NB4 (cell line): Measurements from ENCODE around the gene ANO10.
A peak's percentile ranks its signal among the peaks of the same experiment; 100 is the strongest.

ENCODE experiments used
- DNase-seq: peaks from one replicate; pipeline ENCODE4 v3.0.0; 2010; ENCODE audit warnings: low read depth
- H3K4me3 ChIP-seq: one replicate; pipeline ENCODE4 v1.5.1; 2011; ENCODE audit warnings: mild to moderate bottlenecking, low read depth, low read length, moderate library complexity
- MYC ChIP-seq: IDR thresholded peaks from 2 replicates; pipeline ENCODE4 v1.6.1; 2011; ENCODE audit warnings: low read depth, low read length
- POLR2A ChIP-seq: IDR thresholded peaks from 2 replicates; pipeline ENCODE4 v1.6.1; 2011; ENCODE audit warnings: mild to moderate bottlenecking; ENCODE audit not compliant: insufficient read length; ENCODE audit errors: extremely low read depth
- TF ChIP-seq, protein P1 (sequence below): IDR thresholded peaks from 2 replicates; pipeline ENCODE4 v1.6.1; 2011; ENCODE audit warnings: low read depth, low read length
- TF ChIP-seq, protein P2 (sequence below): IDR thresholded peaks from one replicate; pipeline ENCODE4 v1.5.1; 2012; ENCODE audit warnings: low read depth, low read length

The ANO10 gene

GRCh38 chr3:43378066-43378935, 243.5 kb downstream of the ANO10 start:
- DNase-seq = peak; percentile 52
- TF ChIP-seq, protein P1, sequence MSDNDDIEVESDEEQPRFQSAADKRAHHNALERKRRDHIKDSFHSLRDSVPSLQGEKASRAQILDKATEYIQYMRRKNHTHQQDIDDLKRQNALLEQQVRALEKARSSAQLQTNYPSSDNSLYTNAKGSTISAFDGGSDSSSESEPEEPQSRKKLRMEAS = no peak
- TF ChIP-seq POLR2A = no peak
- TF ChIP-seq, protein P2, sequence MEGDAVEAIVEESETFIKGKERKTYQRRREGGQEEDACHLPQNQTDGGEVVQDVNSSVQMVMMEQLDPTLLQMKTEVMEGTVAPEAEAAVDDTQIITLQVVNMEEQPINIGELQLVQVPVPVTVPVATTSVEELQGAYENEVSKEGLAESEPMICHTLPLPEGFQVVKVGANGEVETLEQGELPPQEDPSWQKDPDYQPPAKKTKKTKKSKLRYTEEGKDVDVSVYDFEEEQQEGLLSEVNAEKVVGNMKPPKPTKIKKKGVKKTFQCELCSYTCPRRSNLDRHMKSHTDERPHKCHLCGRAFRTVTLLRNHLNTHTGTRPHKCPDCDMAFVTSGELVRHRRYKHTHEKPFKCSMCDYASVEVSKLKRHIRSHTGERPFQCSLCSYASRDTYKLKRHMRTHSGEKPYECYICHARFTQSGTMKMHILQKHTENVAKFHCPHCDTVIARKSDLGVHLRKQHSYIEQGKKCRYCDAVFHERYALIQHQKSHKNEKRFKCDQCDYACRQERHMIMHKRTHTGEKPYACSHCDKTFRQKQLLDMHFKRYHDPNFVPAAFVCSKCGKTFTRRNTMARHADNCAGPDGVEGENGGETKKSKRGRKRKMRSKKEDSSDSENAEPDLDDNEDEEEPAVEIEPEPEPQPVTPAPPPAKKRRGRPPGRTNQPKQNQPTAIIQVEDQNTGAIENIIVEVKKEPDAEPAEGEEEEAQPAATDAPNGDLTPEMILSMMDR = peak; percentile 85

GRCh38 chr3:43373560-43373928, 248.3 kb downstream of the ANO10 start:
- H3K4me3 ChIP-seq = no peak overlapping the region
- no peak for TF ChIP-seq POLR2A
- no peak for TF ChIP-seq MYC
- TF ChIP-seq, protein P1 = no peak
- TF ChIP-seq, protein P2 = no peak
- no peak for DNase-seq

More at GRCh38 chr3:43378066-43378935, 243.5 kb downstream of the ANO10 start:
- H3K4me3 ChIP-seq = no peak overlapping the region

DNA sequence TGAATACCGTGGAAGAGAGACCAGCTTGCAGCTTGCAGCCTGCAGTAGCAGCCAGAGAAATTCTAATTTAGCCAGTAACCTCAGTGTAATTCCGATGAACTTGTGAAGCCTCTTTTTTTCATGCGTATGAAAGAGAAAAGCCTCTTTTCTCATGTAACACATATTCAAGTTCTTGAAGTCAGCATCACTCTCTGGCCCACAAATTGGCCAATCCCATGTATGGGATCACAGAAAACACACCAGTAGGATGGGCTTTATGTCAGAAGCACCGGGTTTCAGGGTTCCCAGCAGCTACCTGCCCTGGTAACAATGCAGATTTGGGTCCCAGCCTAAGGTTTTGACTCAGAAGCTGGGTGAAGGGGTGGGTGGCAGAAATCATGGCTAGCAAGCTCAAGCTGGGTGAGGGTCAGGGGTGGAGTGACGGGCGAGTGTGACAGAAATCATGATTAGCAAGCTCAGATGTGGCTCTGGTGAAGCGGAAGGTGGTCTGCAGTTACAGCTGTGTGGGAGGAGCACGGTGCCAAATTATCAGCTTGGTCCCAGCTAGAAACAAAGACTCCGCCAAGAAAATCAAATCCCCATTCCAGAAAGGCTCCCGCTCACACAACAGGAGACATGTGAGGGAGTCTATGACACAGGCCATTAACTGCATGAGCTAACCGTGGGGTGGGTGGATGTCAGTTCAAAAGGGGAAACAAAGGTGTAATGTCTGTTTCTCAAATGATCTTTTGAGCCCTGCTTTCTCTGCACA, 248.8 kb downstream of the ANO10 start:
- no peak for DNase-seq
- TF ChIP-seq POLR2A (no peak), MYC (no peak)
- TF ChIP-seq, protein P1 = no peak
- TF ChIP-seq, protein P2 = no peak
- no peak overlapping the region for H3K4me3 ChIP-seq

- DNase-seq = no peak
- TF ChIP-seq POLR2A (no peak), MYC (no peak)
- TF ChIP-seq, protein P2 = no peak
- TF ChIP-seq, protein P1 = no peak
- no peak overlapping the region for H3K4me3 ChIP-seq
These were observed 249.6 kb downstream of the ANO10 start for GRCh38 chr3:43372007-43372740.

GRCh38 chr3:43371494-43371893, 250.3 kb downstream of the ANO10 start:
- no peak overlapping the region for H3K4me3 ChIP-seq
- no peak for TF ChIP-seq MYC
- no peak for DNase-seq
